ENCODE data around the gene PAQR4.

GRCh38 chr16:3010510-3010909 lies 41.4 kb downstream of the PAQR4 start:
- TF ChIP-seq EP300 (IDR thresholded peaks at IDR 0.05) (no peak), CTCF (IDR thresholded peaks at IDR 0.05) (no peak), POLR2A (IDR thresholded peaks at IDR 0.05) (no peak)

All from upper lobe of left lung (tissue), 4 donors.